Endothelial cell of umbilical vein (primary cell): ENCODE measurements around the gene ITSN1. TPM values are rescaled to one million over a fixed set of nuclear protein-coding genes. Genes with fewer than 3 reads are reported as not detected.

Source experiments
- BruUV-seq: library from RNA; stranded (reverse); fragments of 400-500 nt; replicated peaks from 2 replicates; lab custom pipeline; 2021; lab: Mats Ljungman, UMichigan
- CTCF ChIA-PET: fragments of 300-600, 350-600 bp; sonication (Branson Sonifier 250); formaldehyde crosslinking; loops from one replicate; lab custom pipeline; 2021; ENCODE audit warnings: antibody characterized with exemption, inconsistent platforms; lab: Charles Lee
- POLR2A ChIA-PET: fragments of 300-600, 350-600 bp; sonication (Branson Sonifier 250); formaldehyde crosslinking; loops from one replicate; lab custom pipeline; 2021; ENCODE audit warnings: antibody characterized with exemption, inconsistent platforms; lab: Charles Lee
- DNase-seq: peaks from one replicate; pipeline ENCODE4 v3.0.0-alpha.2; 2011; ENCODE audit warnings: low read depth, low spot score
- FAIRE-seq: peaks from 2 replicates; lab custom pipeline; 2011; peaks lifted over from hg19 to GRCh38; lab: Jason Lieb, UNC
- H2AFZ ChIP-seq: 2 replicates; pipeline ENCODE4 v1.6.0; 2012; ENCODE audit warnings: low read depth, low read length, control low read depth, inconsistent platforms
- H3K27ac ChIP-seq: 2 replicates; pipeline ENCODE4 v1.5.1; 2011; ENCODE audit warnings: low read depth, mild to moderate bottlenecking, control low read depth, low read length, moderate library complexity; ENCODE audit not compliant: insufficient read depth
- H3K27me3 ChIP-seq, 2 experiments: 2 replicates each; pipeline versions ENCODE4 v1.6.0 to v1.6.1; 2011; ENCODE audit warnings: low read length in 2 of 2, mixed read lengths in 1 of 2; ENCODE audit not compliant: control insufficient read depth in 2 of 2, insufficient read depth in 2 of 2
- H3K36me3 ChIP-seq, 2 experiments: 2 replicates in 1 of 2; 3 replicates in 1 of 2; pipeline ENCODE4 v1.5.1; 2011; ENCODE audit warnings: low read length in 2 of 2, mild to moderate bottlenecking in 1 of 2, moderate library complexity in 1 of 2; ENCODE audit not compliant: control insufficient read depth in 2 of 2, insufficient read depth in 2 of 2; ENCODE audit errors: extremely low read depth in 1 of 2
- H3K4me1 ChIP-seq: 3 replicates; pipeline ENCODE4 v1.5.1; 2011; ENCODE audit warnings: mild to moderate bottlenecking, low read length; ENCODE audit not compliant: control insufficient read depth, insufficient read depth; ENCODE audit errors: extremely low read depth
- H3K4me2 ChIP-seq: 2 replicates; pipeline ENCODE4 v1.6.1; 2011; ENCODE audit warnings: low read length, control low read depth, mixed read lengths; ENCODE audit not compliant: insufficient read depth
- H3K4me3 ChIP-seq, 3 experiments: fragments of 200-600 bp in 1 of 3; sonication (generic), shearing (Covaris generic) in 1 of 3; replicated peaks in 1 of 3; 2 replicates each; pipeline ENCODE4 v1.5.1; 2011 to 2016; ENCODE audit warnings: control low read depth in 3 of 3, low read length in 3 of 3, mild to moderate bottlenecking in 2 of 3, inconsistent platforms in 1 of 3, low read depth in 1 of 3, moderate library complexity in 1 of 3; ENCODE audit not compliant: insufficient read depth in 1 of 3
- H3K79me2 ChIP-seq: 2 replicates; pipeline ENCODE4 v1.6.0; 2012; ENCODE audit warnings: low read length, inconsistent platforms; ENCODE audit not compliant: control insufficient read depth, insufficient read depth
- H3K9ac ChIP-seq: replicated peaks from 2 replicates; pipeline ENCODE3; 2011; ENCODE audit warnings: low read length, control low read depth; ENCODE audit not compliant: insufficient read depth; ENCODE audit errors: extremely low read depth
- H3K9me1 ChIP-seq: replicated peaks from 3 replicates; pipeline ENCODE4 v1.6.0; 2011; ENCODE audit warnings: mild to moderate bottlenecking, low read length; ENCODE audit not compliant: control insufficient read depth, insufficient read depth; ENCODE audit errors: extremely low read depth
- H3K9me3 ChIP-seq: replicated peaks from 2 replicates; pipeline ENCODE4 v1.5.1; 2012; ENCODE audit warnings: low read length, inconsistent platforms; ENCODE audit not compliant: control insufficient read depth, insufficient read depth
- H4K20me1 ChIP-seq: replicated peaks from 2 replicates; pipeline ENCODE3; 2011; ENCODE audit warnings: mild to moderate bottlenecking, low read length; ENCODE audit not compliant: control insufficient read depth, insufficient read depth; ENCODE audit errors: extremely low read depth
- EZH2 ChIP-seq: IDR thresholded peaks from 2 replicates; pipeline ENCODE4 v1.6.1; 2012; ENCODE audit warnings: borderline replicate concordance, low read depth, mild to moderate bottlenecking, moderate library complexity, low read length, inconsistent platforms; ENCODE audit not compliant: severe bottlenecking
- FOS ChIP-seq: IDR thresholded peaks from 2 replicates; pipeline ENCODE4 v1.6.1; 2011; ENCODE audit warnings: mild to moderate bottlenecking, low read length, moderate library complexity, borderline replicate concordance; ENCODE audit not compliant: insufficient read depth
- GATA2 ChIP-seq: IDR thresholded peaks from 2 replicates; pipeline ENCODE4 v1.7.0; 2011; ENCODE audit warnings: low read depth, mild to moderate bottlenecking, moderate library complexity, mixed read lengths, low read length; ENCODE audit not compliant: insufficient read length, insufficient read depth
- JUN ChIP-seq: IDR thresholded peaks from 2 replicates; pipeline ENCODE4 v1.6.1; 2011; ENCODE audit warnings: borderline replicate concordance, low read depth; ENCODE audit not compliant: insufficient read length, insufficient read depth
- MYC ChIP-seq: IDR thresholded peaks from one replicate; pipeline ENCODE4 v1.6.1; 2011; ENCODE audit warnings: mild to moderate bottlenecking, low read depth, low read length
- POLR2A ChIP-seq: IDR thresholded peaks from 2 replicates; pipeline ENCODE4 v1.6.1; 2012; ENCODE audit warnings: low read depth, mild to moderate bottlenecking, control low read depth, low read length
- POLR2AphosphoS5 ChIP-seq: IDR thresholded peaks from 2 replicates; pipeline ENCODE4 v1.6.1; 2012; ENCODE audit warnings: low read depth, mild to moderate bottlenecking, control low read depth, low read length, moderate library complexity; ENCODE audit not compliant: insufficient read depth
- dilution Hi-C: fragments of 300-500 bp; cut with MboI; formaldehyde crosslinking; loops from one replicate; pipeline ENCODE4 v1.15.0; 2019; ENCODE audit warnings: low sequenced_read_pairs; ENCODE audit not compliant: extremely low pct_ligation_motif_present
- intact Hi-C: fragments of 100-400 bp; cut with micrococcal nuclease; formaldehyde crosslinking; loops from one replicate; pipeline ENCODE4 v1.10.0; 2022
- polyA plus RNA-seq, 4 experiments: library from polyadenylated mRNA; depleted of rRNA in 3 of 4; stranded (reverse) in 3 of 4; unstranded in 1 of 4; fragments of >200 nt; gene quantifications; 2 replicates each; pipeline versions ENCODE4 v1.2.1 to v1.2.3, GENCODE V29; 2011 to 2012; ENCODE audit warnings: missing spikeins in 1 of 4
- total RNA-seq: library from RNA; stranded (reverse); gene quantifications from 2 replicates; pipeline ENCODE4 v1.2.3, GENCODE V29; 2021
- TF ChIP-seq, protein P1 (sequence below): IDR thresholded peaks from 2 replicates; pipeline ENCODE4 v1.6.1; 2011; ENCODE audit not compliant: insufficient read depth, insufficient read length
- TF ChIP-seq, protein P2 (sequence below), 2 donors: IDR thresholded peaks; 1 replicate in 1 of 2; 2 replicates in 1 of 2; pipeline ENCODE4 v1.5.1; 2011; ENCODE audit warnings: low read length in 2 of 2, mild to moderate bottlenecking in 2 of 2, moderate library complexity in 2 of 2, control low read depth in 1 of 2, inconsistent platforms in 1 of 2, low read depth in 1 of 2; ENCODE audit not compliant: insufficient read depth in 1 of 2; ENCODE audit errors: extremely low read depth in 1 of 2

ITSN1 gene
- total and polyA plus RNA-seq, 2 donors (not counting 3 experiments of a cell fraction or from before 2014, with no cell fraction given), result 72.2 to 86.8 TPM

DNA sequence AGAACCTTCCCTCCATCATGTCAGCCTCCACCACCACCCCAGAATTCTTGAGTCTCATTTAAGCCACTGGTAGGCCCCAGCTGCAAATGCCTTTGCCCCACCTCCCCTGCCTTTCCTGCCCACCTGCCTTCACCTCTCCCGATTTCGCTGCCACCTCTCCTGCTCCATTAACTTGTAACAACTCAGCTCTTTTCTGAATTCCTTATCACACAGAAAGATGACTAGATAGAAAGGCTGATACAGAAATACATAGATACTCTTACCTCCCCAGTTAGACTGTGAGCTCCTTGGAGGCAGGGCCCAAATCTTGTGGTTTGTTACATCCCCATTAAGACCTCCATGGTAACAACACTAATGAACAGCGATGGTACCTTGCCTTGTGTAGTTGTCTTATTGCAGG is 203.8 kb downstream of the ITSN1 start:
- FAIRE-seq, result no peak
- no peaks in the 10 kb centered on the region for H3K9me1 ChIP-seq
- H4K20me1 ChIP-seq, result no peaks in the 10 kb centered on the region
- no peaks in the 10 kb centered on the region for H3K36me3 ChIP-seq
- ChIA-PET POLR2A (no interaction called here), CTCF (interaction anchor here (1.2 kb wide), 1 partner anchor 8 kb away, joined by 3 read pairs; no protein-coding TSS in a partner anchor)
- no peak for DNase-seq
- no TSS peak for BruUV-seq
- H3K79me2 ChIP-seq, result no peaks in the 10 kb centered on the region
- H2AFZ ChIP-seq, result no peak overlapping the region
- H3K4me1 ChIP-seq, result no peaks in the 10 kb centered on the region
- H3K9ac ChIP-seq, result no peak overlapping the region
- no peaks in the 10 kb centered on the region for H3K9me3 ChIP-seq
- TF ChIP-seq POLR2A, result no peak
- TF ChIP-seq MYC, result no peak
- TF ChIP-seq EZH2, result no peak
- no peak for TF ChIP-seq GATA2
- TF ChIP-seq FOS, result no peak
- TF ChIP-seq JUN, result no peak
- no peak for TF ChIP-seq POLR2AphosphoS5
- TF ChIP-seq, protein P1, sequence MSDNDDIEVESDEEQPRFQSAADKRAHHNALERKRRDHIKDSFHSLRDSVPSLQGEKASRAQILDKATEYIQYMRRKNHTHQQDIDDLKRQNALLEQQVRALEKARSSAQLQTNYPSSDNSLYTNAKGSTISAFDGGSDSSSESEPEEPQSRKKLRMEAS, result no peak
- TF ChIP-seq, protein P2, sequence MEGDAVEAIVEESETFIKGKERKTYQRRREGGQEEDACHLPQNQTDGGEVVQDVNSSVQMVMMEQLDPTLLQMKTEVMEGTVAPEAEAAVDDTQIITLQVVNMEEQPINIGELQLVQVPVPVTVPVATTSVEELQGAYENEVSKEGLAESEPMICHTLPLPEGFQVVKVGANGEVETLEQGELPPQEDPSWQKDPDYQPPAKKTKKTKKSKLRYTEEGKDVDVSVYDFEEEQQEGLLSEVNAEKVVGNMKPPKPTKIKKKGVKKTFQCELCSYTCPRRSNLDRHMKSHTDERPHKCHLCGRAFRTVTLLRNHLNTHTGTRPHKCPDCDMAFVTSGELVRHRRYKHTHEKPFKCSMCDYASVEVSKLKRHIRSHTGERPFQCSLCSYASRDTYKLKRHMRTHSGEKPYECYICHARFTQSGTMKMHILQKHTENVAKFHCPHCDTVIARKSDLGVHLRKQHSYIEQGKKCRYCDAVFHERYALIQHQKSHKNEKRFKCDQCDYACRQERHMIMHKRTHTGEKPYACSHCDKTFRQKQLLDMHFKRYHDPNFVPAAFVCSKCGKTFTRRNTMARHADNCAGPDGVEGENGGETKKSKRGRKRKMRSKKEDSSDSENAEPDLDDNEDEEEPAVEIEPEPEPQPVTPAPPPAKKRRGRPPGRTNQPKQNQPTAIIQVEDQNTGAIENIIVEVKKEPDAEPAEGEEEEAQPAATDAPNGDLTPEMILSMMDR (IDR thresholded peaks at IDR 0.05; ENCODE audit: extremely low read depth in 1 of 2, insufficient read depth in 1 of 2, low read depth in 1 of 2, low read length in 2 of 2), result no peak
- no peaks in the 10 kb centered on the region for H3K27me3 ChIP-seq
- H3K4me3 ChIP-seq, result no peak overlapping the region
- dilution Hi-C loops, result no loop called here
- intact Hi-C loops, result no loop called here
- no peak overlapping the region for H3K4me2 ChIP-seq
- no peak overlapping the region for H3K27ac ChIP-seq
